G401.6 (cell line): ENCODE results near the gene SYNJ2.
"Not testable (repeated sequence)": the region's sequence is repeated elsewhere in the genome, so short reads cannot be mapped to it uniquely, and the experiment has no call there.

Experiments used
- FAIRE-seq: peaks from 2 replicates; lab custom pipeline; 2012; peaks lifted over from hg19 to GRCh38; lab: Jason Lieb, UNC

The SYNJ2 gene

GRCh38 chr6:157954150-157955117, 27.2 kb upstream of the SYNJ2 start:
- no peak for FAIRE-seq

DNA sequence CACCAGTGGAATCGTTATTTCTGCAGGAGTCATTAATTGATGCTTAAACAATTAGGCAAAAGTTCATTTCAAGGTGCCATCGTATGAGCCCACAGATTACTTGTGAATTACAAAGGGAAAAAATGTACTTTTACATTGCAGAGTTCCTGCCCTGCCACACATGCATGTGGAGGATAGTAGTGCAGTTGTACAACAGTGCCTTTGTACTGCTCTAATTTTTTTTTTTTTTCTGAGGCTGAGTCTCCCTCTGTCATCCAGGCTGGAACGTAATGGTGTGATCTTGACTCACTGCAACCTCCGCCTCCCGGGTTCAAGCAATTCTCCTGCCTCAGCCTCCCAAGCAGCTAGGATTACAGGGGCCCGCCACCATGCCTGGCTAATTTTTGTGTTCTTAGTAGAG, 26.0 kb upstream of the SYNJ2 start:
- FAIRE-seq = no peak

- no peak for FAIRE-seq
Observed at GRCh38 chr6:157956171-157956730, 25.4 kb upstream of the SYNJ2 start.

DNA sequence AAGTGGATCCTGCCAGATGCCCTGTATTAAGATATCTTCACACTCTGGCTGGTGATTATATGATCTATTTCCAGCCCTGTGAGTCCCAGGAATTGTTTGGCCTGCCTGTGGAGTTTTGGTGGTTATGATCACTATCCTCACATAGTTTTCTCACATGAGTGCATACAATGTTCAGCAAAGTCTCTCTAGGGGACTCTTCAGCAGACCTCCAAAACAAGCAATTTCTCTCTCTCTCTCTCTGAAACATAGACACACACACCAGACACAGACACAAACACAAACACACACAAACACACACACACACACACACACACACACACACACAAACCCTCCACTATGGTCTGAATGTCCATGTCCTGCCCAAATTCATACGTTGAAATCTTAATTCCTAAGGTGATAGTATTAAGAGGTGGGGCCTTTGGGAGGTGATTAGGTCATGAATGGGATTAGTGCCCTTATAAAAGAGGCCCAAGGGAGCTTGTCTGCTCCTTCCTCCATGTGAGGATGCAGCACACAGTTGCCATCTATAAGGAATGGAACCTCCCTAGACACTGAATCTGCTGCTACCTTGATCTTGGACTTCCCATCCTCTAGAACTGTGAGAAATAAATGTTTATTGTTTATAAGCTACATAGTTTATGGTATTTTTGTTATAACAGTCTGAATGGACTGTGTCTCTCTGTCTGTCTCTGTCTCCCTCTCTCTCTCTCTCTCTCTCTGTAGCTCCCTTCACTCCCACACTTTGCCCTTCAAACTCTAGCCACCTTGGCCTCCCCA, 22.0 kb upstream of the SYNJ2 start:
- no peak for FAIRE-seq

DNA sequence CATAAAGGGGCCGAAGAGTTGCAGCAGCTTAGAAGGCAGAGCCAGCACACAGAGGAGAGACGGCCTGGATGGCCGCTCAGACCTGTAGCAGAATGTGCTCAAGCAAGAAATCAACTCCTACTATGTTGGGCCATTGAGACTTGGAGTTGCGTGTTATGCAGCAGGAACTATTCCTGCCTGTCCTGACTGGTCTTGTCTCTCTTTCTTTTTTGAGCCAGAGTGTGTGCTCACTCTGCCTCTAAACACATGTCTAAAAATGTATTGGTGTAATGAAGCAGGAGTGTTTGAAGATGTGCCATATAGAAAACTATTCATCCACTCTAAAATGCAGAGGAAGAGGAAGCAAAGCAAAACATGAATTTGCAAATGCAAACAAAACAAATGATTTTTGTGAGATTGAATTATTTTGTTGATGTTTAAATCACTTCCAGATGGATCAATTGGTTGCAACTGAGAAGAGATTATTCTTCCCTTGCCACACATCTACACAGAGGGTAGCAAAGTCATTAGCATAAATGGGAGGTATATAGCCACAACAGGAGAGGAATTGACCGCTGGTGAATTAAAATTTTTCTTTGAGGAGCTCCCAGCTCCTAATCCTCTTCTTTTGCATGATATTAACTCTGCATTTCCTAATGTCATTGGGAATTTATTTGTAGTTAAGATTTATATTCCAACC, 20.4 kb upstream of the SYNJ2 start:
- FAIRE-seq = no peak

GRCh38 chr6:157961832-157962575, 19.7 kb upstream of the SYNJ2 start:
- no peak for FAIRE-seq

GRCh38 chr6:157962601-157963302, 18.9 kb upstream of the SYNJ2 start:
- no peak for FAIRE-seq

DNA sequence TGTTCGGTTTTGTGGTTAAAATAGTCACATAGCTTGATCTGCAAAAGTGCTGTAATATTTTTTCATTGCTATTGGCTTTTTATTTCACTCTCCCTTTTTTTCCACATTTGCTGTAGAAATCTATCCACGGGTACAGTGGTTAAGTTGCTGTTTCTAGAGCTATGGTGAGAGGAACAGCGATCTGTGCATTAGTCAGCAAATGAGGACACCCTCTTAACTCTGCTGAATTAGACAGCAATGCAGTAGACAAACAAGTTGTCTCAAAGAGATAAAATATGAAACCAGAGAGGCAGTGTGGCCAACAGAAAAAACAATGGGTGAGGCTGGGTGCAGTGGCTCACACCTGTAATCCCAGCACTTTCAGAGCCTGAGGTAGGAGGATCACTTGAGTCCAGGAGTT, 17.6 kb upstream of the SYNJ2 start:
- no peak for FAIRE-seq

DNA sequence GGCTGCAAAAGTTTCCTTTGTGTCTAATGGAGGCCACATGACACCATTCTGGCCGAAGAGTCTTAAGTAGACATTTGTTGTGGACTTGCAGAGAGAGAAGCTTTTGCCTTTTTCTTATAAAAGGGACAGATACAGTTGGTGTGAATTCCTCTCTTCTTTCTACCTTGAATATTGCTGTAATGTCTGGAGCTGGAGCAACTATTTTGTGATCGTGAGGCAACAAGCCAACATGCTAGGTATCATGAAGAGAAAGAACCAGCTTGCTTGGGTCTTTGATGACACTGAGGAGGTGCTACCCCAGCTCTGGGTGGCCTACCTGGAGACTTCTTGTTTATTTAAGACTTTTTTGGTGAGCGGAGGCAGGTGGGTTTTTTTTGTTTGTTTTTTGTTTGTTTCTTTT, 16.3 kb upstream of the SYNJ2 start:
- no peak for FAIRE-seq

DNA sequence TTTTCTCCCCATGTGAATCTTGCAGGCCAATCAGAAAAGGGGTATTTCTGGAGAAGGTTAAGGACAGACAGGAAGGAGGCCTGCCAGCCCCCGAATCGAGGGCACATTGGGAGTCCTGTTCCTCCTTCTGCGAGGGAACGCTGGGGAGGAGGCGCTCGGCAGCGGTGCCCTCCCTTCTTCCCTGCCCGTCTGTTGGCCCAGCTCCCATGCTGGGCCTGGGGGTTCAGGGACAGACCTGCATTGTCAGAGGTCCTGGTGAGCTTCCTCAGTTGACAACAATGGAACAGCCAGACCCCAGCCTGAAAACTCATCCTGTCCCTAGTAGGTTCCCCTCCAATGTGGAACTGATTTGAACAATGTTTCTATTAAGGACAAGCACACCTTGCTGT, 15.1 kb upstream of the SYNJ2 start:
- FAIRE-seq = no peak

- FAIRE-seq = no peak
Observed at GRCh38 chr6:157967020-157967419, 14.6 kb upstream of the SYNJ2 start.

- no peak for FAIRE-seq
Observed at GRCh38 chr6:157967486-157967885, 14.2 kb upstream of the SYNJ2 start.

DNA sequence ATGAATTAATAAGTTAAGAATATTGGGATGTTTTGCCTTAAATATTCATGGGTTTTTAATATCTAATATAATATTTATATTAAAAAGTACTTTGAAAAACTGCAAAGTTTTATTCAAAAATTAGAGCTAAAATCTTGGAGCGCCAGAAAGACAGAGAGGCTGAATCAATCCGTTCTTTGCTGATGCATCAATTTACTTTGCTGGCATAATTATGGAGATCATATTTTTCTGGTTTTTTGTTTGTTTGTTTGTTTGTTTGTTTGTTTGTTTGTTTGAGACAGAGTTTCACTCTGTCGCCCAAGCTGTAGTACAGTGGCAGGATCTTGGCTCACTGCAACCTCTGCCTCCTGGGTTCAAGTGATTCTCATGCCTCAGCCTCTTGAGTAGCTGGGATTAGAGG, 9.5 kb upstream of the SYNJ2 start:
- not testable (repeated sequence) for FAIRE-seq

GRCh38 chr6:157974341-157974894, 7.2 kb upstream of the SYNJ2 start:
- no peak for FAIRE-seq

DNA sequence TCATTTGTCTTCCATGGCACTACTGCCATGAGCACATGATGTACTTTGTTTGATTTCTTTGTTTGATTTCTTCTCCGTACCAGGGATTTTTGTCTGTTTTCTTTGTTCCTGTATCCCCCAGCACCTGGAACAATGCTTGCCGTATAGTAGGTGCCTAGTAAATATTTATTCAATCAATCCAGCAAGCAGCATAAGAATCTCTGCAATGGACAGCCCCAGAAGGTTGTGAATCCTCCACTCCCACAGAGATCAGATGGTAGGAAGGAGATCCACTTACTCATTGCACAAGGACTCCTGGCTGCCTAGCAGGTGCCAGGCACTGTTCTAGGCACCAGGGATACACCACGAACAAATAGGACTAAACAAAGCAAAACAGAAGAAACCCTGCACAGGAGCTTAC, 6.7 kb upstream of the SYNJ2 start:
- FAIRE-seq = no peak

DNA sequence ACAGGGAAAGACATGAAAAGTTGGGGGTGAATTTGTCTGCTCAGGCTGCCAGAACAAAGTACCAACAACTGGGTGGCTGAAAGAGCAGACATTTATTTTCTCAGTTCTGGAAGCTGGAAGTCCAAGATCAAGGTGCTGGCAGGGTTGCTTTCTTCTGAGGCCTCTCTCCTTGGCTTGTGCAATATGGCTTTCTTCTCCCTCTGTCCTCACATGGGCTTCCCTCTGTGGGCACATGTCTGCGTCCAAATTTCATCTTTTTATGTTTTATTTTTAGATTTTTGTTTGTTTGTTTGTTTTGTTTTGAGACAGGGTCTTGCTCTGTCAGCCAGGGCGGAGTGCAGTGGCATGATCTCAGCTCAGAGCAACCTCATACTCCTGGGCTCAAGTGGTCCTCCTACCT, 6.2 kb upstream of the SYNJ2 start:
- no peak for FAIRE-seq

DNA sequence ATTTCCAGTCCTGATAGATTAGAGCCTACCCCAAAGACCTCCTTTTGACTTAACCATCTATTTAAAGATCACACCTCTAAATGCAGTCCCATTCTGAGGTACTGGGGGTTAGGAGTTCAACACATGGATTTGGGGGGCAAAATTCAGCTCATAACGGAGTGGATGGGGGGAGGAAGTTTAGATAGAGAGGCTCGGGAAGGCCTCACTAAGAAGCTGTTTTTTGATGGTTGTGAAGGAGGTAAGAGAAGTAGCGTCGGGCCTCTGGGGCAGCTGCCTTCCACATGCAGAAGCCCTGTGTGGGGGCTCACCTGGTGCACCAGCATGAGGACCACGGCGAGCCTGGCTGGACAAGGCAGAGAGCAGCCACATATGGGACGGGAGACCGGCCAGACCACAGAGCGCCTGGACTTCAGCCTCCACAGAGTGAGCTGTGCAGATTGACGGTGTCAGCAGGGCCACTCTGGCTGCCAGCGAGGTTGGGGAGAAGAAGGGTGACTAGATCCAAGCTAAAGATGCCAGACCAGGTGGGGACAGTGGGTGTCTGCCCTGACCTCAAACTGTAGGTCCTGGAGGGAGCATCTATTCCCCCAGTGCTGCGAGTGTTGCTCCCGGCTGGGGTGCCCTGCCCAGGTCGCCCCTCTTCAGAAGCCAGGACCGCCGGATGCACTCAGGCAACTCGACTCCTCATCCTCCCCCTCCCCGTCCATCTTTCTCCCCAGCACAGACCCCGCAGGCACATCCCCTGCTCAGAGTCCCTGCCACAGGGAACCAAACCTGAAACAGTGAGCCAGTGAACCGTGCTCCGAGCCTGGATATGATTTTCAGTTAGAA, 5.1 kb upstream of the SYNJ2 start:
- no peak for FAIRE-seq

DNA sequence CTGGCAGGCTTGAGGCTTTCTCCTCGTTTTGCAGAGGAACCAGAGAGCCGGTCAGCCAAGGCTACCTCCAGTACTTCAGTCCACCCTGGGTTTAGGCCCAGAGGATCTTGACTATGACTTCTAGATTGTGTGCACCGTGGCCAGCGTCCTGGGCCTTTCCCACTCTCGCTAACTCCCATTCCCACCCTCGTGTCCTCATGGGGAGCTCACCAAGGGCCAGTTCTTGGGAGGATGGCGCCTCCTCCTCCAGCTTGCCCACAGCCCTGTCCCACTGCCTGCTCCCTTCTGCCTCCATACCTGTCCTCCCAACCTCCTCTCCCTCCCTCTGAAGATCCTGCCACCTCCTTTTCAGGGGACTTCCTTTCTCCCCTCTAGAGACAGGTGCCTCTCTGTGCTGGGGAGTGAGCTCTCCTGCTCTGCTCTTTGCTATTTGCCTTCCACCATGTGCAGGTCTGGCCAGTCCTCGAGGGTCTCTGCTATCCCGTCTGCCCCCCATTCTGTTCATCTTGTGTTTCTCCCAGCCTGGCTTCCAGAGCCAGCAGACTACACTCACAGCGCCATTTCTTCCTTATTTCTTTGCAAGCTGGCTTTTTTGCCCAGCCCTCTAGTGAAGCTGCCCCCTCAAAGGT, 4.4 kb upstream of the SYNJ2 start:
- FAIRE-seq = no peak

GRCh38 chr6:157978021-157978783, 3.5 kb upstream of the SYNJ2 start:
- no peak for FAIRE-seq
